Thyroid gland (tissue), 4 donors: Measurements from ENCODE around the gene CYBA.

Experiments used
- CTCF ChIP-seq, 6 experiments: fragments of 200-600 bp in 3 of 6; fragments of 450-650 bp in 3 of 6; sonication (generic) in 3 of 6; IDR thresholded peaks; one replicate each; pipeline ENCODE4 v1.5.1; 2016 to 2019; ENCODE audit warnings: antibody characterized with exemption in 6 of 6, mild to moderate bottlenecking in 2 of 6, inconsistent platforms in 1 of 6, moderate library complexity in 1 of 6
- POLR2A ChIP-seq, 2 donors: fragments of 450-650 bp; IDR thresholded peaks; one replicate each; pipeline ENCODE4 v1.6.1; 2017; ENCODE audit warnings: antibody characterized with exemption in 2 of 2, mild to moderate bottlenecking in 2 of 2, moderate library complexity in 1 of 2

GRCh38 chr16:88631384-88631783 lies 19.5 kb downstream of the CYBA start:
- TF ChIP-seq CTCF (IDR thresholded peaks at IDR 0.05) (no peak), POLR2A (IDR thresholded peaks at IDR 0.05) (no peak)
